ENCODE results near the gene PTPRG.

The PTPRG gene

GRCh38 chr3:62142331-62143085 is 581.1 kb downstream of the PTPRG start:
- no peak for DNase-seq

GRCh38 chr3:62143843-62144450 is 582.6 kb downstream of the PTPRG start:
- no peak for DNase-seq

- DNase-seq, result no peak
These were observed 583.1 kb downstream of the PTPRG start for GRCh38 chr3:62144482-62144881.

GRCh38 chr3:62145086-62145757 is 583.9 kb downstream of the PTPRG start:
- no peak for DNase-seq

- DNase-seq, result no peak
These were observed 588.2 kb downstream of the PTPRG start for GRCh38 chr3:62149539-62149938.

GRCh38 chr3:62149962-62150361 is 588.6 kb downstream of the PTPRG start:
- no peak for DNase-seq

- no peak for DNase-seq
These were observed 590.2 kb downstream of the PTPRG start for GRCh38 chr3:62151591-62151990.

GRCh38 chr3:62153231-62153630 is 591.9 kb downstream of the PTPRG start:
- DNase-seq, result no peak

- DNase-seq, result no peak
These were observed 593.2 kb downstream of the PTPRG start for GRCh38 chr3:62154457-62155148.

GRCh38 chr3:62159056-62159708 is 597.8 kb downstream of the PTPRG start:
- DNase-seq, result no peak

- no peak for DNase-seq
These were observed 598.3 kb downstream of the PTPRG start for GRCh38 chr3:62159709-62160092.

GRCh38 chr3:62161371-62161770 is 600.0 kb downstream of the PTPRG start:
- DNase-seq, result no peak

- DNase-seq, result no peak
These were observed 602.8 kb downstream of the PTPRG start for GRCh38 chr3:62164196-62164595.

GRCh38 chr3:62164746-62165145 is 603.4 kb downstream of the PTPRG start:
- DNase-seq, result no peak

GRCh38 chr3:62167566-62168262 is 606.3 kb downstream of the PTPRG start:
- DNase-seq, result peak; percentile 47

- DNase-seq, result no peak
These were observed 607.0 kb downstream of the PTPRG start for GRCh38 chr3:62168356-62168755.

- DNase-seq, result no peak
These were observed 608.7 kb downstream of the PTPRG start for GRCh38 chr3:62169906-62170660.

- DNase-seq, result no peak
These were observed 610.4 kb downstream of the PTPRG start for GRCh38 chr3:62171789-62172188.

GRCh38 chr3:62172199-62172598 is 610.8 kb downstream of the PTPRG start:
- no peak for DNase-seq

- DNase-seq, result no peak
These were observed 612.7 kb downstream of the PTPRG start for GRCh38 chr3:62173939-62174515.

- DNase-seq, result no peak
These were observed 613.8 kb downstream of the PTPRG start for GRCh38 chr3:62175161-62175560.

All from NCI-H446 treated with DMSO at 0.1 percent for 48 hours (cell line).